ENCODE results near the gene COL24A1.

Gene COL24A1

GRCh38 chr1:86064899-86065298 lies 91.7 kb downstream of the COL24A1 start:
- no peak for DNase-seq (ENCODE audit: low read depth)
- no peak overlapping the region for H3K4me3 ChIP-seq (ENCODE audit: low read depth, low read length)
- in situ Hi-C loops (cut with HindIII; ENCODE audit: low sequenced_read_pairs) = no loop called here
- TF ChIP-seq CTCF (IDR thresholded peaks at IDR 0.05; ENCODE audit: low read depth, low read length, missing control alignments) = no peak

GRCh38 chr1:86063721-86064120 lies 92.9 kb downstream of the COL24A1 start:
- in situ Hi-C loops (cut with HindIII; ENCODE audit: low sequenced_read_pairs) = no loop called here
- no peak for TF ChIP-seq CTCF (IDR thresholded peaks at IDR 0.05; ENCODE audit: low read depth, low read length, missing control alignments)
- DNase-seq (ENCODE audit: low read depth) = no peak
- H3K4me3 ChIP-seq (ENCODE audit: low read depth, low read length) = no peak overlapping the region

GRCh38 chr1:86062453-86062852 lies 94.1 kb downstream of the COL24A1 start:
- no peak for DNase-seq (ENCODE audit: low read depth)
- TF ChIP-seq CTCF (IDR thresholded peaks at IDR 0.05; ENCODE audit: low read depth, low read length, missing control alignments) = no peak
- no peak overlapping the region for H3K4me3 ChIP-seq (ENCODE audit: low read depth, low read length)
- in situ Hi-C loops (cut with HindIII; ENCODE audit: low sequenced_read_pairs) = no loop called here

- DNase-seq (ENCODE audit: low read depth) = no peak
Observed at GRCh38 chr1:86061551-86061990, 95.0 kb downstream of the COL24A1 start.

GRCh38 chr1:86054396-86054795 lies 102.2 kb downstream of the COL24A1 start:
- H3K4me3 ChIP-seq (ENCODE audit: low read depth, low read length) = no peak overlapping the region
- no peak for TF ChIP-seq CTCF (IDR thresholded peaks at IDR 0.05; ENCODE audit: low read depth, low read length, missing control alignments)
- no peak for DNase-seq (ENCODE audit: low read depth)
- in situ Hi-C loops (cut with HindIII; ENCODE audit: low sequenced_read_pairs) = no loop called here

More at GRCh38 chr1:86061551-86061990, 95.0 kb downstream of the COL24A1 start:
- no peak overlapping the region for H3K4me3 ChIP-seq (ENCODE audit: low read depth, low read length)
- no peak for TF ChIP-seq CTCF (IDR thresholded peaks at IDR 0.05; ENCODE audit: low read depth, low read length, missing control alignments)
- in situ Hi-C loops (cut with HindIII; ENCODE audit: low sequenced_read_pairs) = no loop called here

- no peak for TF ChIP-seq CTCF (IDR thresholded peaks at IDR 0.05; ENCODE audit: low read depth, low read length, missing control alignments)
- in situ Hi-C loops (cut with HindIII; ENCODE audit: low sequenced_read_pairs) = no loop called here
- DNase-seq (ENCODE audit: low read depth) = no peak
- no peak overlapping the region for H3K4me3 ChIP-seq (ENCODE audit: low read depth, low read length)
Observed at GRCh38 chr1:86052948-86053698, 103.4 kb downstream of the COL24A1 start.
